Karpas-422 (cell line): Measurements from ENCODE around the gene USP15. TPM values are rescaled to one million over a fixed set of nuclear protein-coding genes. Genes with fewer than 3 reads are reported as not detected.

Source experiments
- DNase-seq: peaks from one replicate; pipeline ENCODE4 v3.0.0-alpha.2; 2015
- H2AFZ ChIP-seq: fragments of 200-600 bp; sonication (generic); 2 replicates; pipeline ENCODE4 v1.6.1; 2014; ENCODE audit warnings: antibody characterized with exemption, low read length, mixed read lengths
- H3K27ac ChIP-seq: fragments of 200-600 bp; sonication (generic); 2 replicates; pipeline ENCODE4 v1.5.1; 2014; ENCODE audit warnings: mild to moderate bottlenecking, low read length, moderate library complexity
- H3K27me3 ChIP-seq: fragments of 200-600 bp; sonication (generic); 2 replicates; pipeline ENCODE4 v1.6.1; 2014; ENCODE audit warnings: low read length, mixed read lengths
- H3K36me3 ChIP-seq: fragments of 200-600 bp; sonication (generic); 2 replicates; pipeline ENCODE4 v1.6.1; 2014; ENCODE audit warnings: low read length, mixed read lengths; ENCODE audit not compliant: insufficient read depth
- H3K4me1 ChIP-seq: fragments of 200-600 bp; sonication (generic); 2 replicates; pipeline ENCODE4 v1.6.1; 2014; ENCODE audit warnings: mild to moderate bottlenecking, low read length, mixed read lengths
- H3K4me2 ChIP-seq: fragments of 200-600 bp; sonication (generic); 2 replicates; pipeline ENCODE4 v1.6.1; 2014; ENCODE audit warnings: low read length, low read depth, mild to moderate bottlenecking; ENCODE audit not compliant: poor library complexity, severe bottlenecking
- H3K4me3 ChIP-seq: fragments of 200-600 bp; sonication (generic); 2 replicates; pipeline ENCODE4 v1.5.1; 2014; ENCODE audit warnings: mild to moderate bottlenecking, antibody characterized with exemption, low read length, mixed read lengths
- H3K79me2 ChIP-seq: fragments of 200-600 bp; sonication (generic); 2 replicates; pipeline ENCODE4 v1.6.1; 2014; ENCODE audit warnings: mild to moderate bottlenecking, low read length, mixed read lengths
- H3K9ac ChIP-seq: fragments of 200-600 bp; sonication (generic); 2 replicates; pipeline ENCODE4 v1.6.0; 2014; ENCODE audit warnings: low read length
- H3K9me2 ChIP-seq: fragments of 200-600 bp; sonication (generic), shearing (Covaris generic); replicated peaks from 2 replicates; pipeline ENCODE4 v1.6.0; 2014; ENCODE audit warnings: mild to moderate bottlenecking, low read length, moderate library complexity; ENCODE audit not compliant: insufficient read depth
- H3K9me3 ChIP-seq: fragments of 300-700, 200-600 bp; sonication (generic); 2 replicates; pipeline ENCODE4 v1.6.1; 2014; ENCODE audit warnings: low read length, mixed read lengths
- H4K20me1 ChIP-seq: fragments of 200-600 bp; sonication (generic); 2 replicates; pipeline ENCODE4 v1.6.1; 2014; ENCODE audit warnings: mild to moderate bottlenecking, antibody characterized with exemption, low read length, low read depth; ENCODE audit not compliant: insufficient read depth
- total RNA-seq: library from RNA; depleted of rRNA; stranded (reverse); fragments of >200 nt; shearing (Covaris generic); gene quantifications from 2 replicates; pipeline ENCODE4 v1.2.3, GENCODE V29; 2014; ENCODE audit warnings: low replicate concordance

USP15 gene
- total RNA-seq, 1 experiment from 2014 or later = 96.0 TPM

DNA sequence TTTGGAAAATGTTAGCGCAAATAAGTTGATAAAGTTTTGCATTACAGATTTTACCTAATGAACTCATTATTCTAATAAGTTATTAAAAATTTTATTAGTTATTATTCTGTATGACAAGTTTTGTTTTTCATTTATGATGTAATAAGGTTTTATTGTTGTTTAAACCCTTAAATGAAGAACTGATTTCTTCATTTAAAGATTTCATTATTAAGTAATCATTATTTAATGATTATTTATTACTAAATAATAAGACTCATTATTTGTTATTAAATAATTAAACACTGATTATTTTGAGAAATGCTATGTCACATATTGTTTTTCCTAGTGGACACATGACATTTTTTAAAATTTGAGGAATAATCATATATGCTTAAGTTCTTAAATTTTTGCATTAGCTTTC, 34.2 kb downstream of the USP15 start:
- no peaks in the 10 kb centered on the region for H3K27me3 ChIP-seq
- no peaks in the 10 kb centered on the region for H3K9me2 ChIP-seq
- H3K36me3 ChIP-seq = peaks cover 71% of the 10 kb centered on the region
- no peak overlapping the region for H3K9ac ChIP-seq
- H4K20me1 ChIP-seq = no peaks in the 10 kb centered on the region
- H2AFZ ChIP-seq = no peak overlapping the region
- peaks cover 98% of the 10 kb centered on the region for H3K79me2 ChIP-seq
- H3K4me3 ChIP-seq = no peak overlapping the region
- no peak for DNase-seq
- no peaks in the 10 kb centered on the region for H3K4me1 ChIP-seq
- H3K4me2 ChIP-seq = no peak overlapping the region
- no peak overlapping the region for H3K27ac ChIP-seq
- H3K9me3 ChIP-seq = peaks cover 7% of the 10 kb centered on the region; the same call in 1 of the 2 replicates

DNA sequence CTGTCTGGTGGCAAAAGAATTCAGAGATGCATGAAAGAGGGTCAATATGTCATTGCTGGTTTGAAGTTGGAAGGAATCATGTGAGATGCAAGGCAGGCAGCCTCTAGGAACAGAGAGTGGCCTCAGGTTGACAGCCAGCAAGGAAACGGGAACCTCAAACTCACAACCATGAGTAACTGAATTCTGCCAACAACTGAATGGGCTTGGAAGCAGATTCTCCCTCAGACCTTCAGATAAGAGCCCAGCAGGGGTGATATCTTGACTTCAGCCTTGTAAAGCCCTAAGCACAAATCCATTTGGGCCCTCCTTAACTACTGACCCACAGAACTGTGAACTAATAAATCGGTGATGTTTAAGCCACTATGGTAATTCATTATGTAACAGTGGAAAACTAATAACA, 35.8 kb downstream of the USP15 start:
- Histone ChIP-seq H3K9me2 (no peaks in the 10 kb centered on the region), H3K4me3 (no peak overlapping the region), H3K27ac (no peak overlapping the region), H3K79me2 (peaks cover 98% of the 10 kb centered on the region), H3K27me3 (no peaks in the 10 kb centered on the region), H3K9me3 (no peaks in the 10 kb centered on the region), H3K9ac (no peak overlapping the region), H3K4me2 (no peak overlapping the region), H4K20me1 (no peaks in the 10 kb centered on the region), H2AFZ (no peak overlapping the region), H3K4me1 (no peaks in the 10 kb centered on the region), H3K36me3 (peaks cover 78% of the 10 kb centered on the region)
- DNase-seq = no peak

DNA sequence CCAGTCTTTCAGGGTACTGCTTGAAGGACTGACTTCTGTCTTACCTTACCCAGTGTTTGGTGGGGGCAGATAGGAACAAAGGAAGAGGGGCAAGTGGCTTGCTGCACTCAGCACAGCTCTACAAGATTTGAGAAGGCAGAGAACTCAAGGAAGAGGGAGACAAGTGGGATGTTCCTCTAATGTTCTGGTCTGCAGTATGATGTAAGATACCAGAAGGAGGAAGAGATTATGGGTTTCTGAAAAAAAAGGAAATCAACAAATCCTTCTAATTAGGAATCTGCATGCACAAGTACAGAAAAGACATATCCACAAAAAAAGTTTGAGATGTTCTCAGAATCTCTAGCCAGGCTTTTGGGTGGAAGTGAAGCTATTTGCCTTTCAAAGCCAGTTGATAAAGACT, 37.1 kb downstream of the USP15 start:
- Histone ChIP-seq H3K9me2 (no peaks in the 10 kb centered on the region), H3K4me3 (no peak overlapping the region), H3K4me2 (no peak overlapping the region), H3K79me2 (peaks cover 98% of the 10 kb centered on the region), H3K27ac (no peak overlapping the region), H3K36me3 (peaks cover 82% of the 10 kb centered on the region), H3K9me3 (no peaks in the 10 kb centered on the region), H2AFZ (no peak overlapping the region), H3K27me3 (no peaks in the 10 kb centered on the region), H3K4me1 (no peaks in the 10 kb centered on the region), H3K9ac (no peak overlapping the region), H4K20me1 (no peaks in the 10 kb centered on the region)
- no peak for DNase-seq

DNA sequence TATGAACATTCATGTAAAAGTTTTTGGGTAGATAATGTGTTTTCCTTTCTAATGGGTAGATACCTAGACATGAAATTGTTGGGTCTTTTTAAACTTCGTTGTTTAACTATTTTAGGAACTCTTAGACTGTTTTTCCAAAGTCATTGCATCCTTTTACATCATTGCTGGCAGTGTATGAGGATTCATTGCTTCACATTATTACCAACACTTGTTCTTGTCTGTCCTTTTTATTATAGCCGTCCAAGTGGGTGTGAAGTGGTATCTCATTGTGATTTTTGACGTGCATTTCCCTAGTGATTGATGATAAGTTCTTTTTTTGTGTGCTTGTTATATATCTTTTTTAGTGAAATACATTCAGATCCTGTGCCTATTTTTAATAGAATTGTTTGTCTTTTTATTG, 39.4 kb downstream of the USP15 start:
- Histone ChIP-seq H3K4me3 (no peak overlapping the region), H3K79me2 (peaks cover 100% of the 10 kb centered on the region), H3K27ac (no peak overlapping the region), H3K4me2 (no peak overlapping the region), H3K9me2 (no peaks in the 10 kb centered on the region), H3K9me3 (no peaks in the 10 kb centered on the region), H4K20me1 (no peaks in the 10 kb centered on the region), H3K36me3 (peaks cover 89% of the 10 kb centered on the region), H3K4me1 (no peaks in the 10 kb centered on the region), H3K9ac (no peak overlapping the region), H3K27me3 (no peaks in the 10 kb centered on the region), H2AFZ (no peak overlapping the region)
- no peak for DNase-seq

DNA sequence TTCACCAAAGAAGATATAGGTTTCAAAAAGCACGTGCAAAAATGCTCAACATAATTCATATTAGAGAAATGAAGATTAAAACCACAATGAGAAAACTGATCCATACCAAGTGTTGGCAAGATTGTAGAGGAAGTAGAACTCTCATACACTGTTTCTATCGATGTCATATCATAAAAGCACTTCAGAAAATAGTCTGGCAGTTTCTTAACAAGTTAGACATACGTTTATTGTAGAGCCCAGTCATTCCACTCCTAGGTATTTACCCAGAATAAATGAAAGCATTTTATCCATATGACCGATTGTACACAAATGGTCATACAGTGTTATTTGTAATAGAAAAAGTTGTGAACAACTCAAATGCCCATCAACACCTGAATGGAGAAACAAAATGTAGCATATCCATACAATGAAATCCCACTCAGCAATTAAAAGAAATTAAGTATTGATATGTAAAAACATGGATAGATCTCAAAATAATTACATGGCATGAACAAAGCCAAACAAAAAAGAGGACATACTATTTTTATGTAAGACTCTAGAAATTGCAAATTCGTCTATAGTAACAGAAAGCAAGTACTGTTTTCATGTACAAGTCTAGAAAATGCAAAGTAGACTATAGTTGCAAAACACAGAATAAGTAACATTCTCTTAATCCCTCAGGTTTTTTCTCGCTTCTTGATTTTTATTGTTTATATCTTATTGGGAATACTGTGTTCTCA, 41.0 kb downstream of the USP15 start:
- no peak overlapping the region for H3K9ac ChIP-seq
- H3K9me3 ChIP-seq = no peaks in the 10 kb centered on the region
- H3K27ac ChIP-seq = no peak overlapping the region
- H3K4me2 ChIP-seq = no peak overlapping the region
- no peaks in the 10 kb centered on the region for H4K20me1 ChIP-seq
- H3K9me2 ChIP-seq = no peaks in the 10 kb centered on the region
- DNase-seq = no peak
- no peak overlapping the region for H2AFZ ChIP-seq
- H3K36me3 ChIP-seq = peaks cover 90% of the 10 kb centered on the region
- no peaks in the 10 kb centered on the region for H3K27me3 ChIP-seq
- H3K4me3 ChIP-seq = no peak overlapping the region
- no peaks in the 10 kb centered on the region for H3K4me1 ChIP-seq
- peaks cover 99% of the 10 kb centered on the region for H3K79me2 ChIP-seq

- Histone ChIP-seq H3K4me3 (no peak overlapping the region), H3K27ac (no peak overlapping the region), H3K79me2 (peaks cover 99% of the 10 kb centered on the region), H3K4me2 (no peak overlapping the region), H3K4me1 (no peaks in the 10 kb centered on the region), H3K9ac (no peak overlapping the region), H3K36me3 (peaks cover 90% of the 10 kb centered on the region), H4K20me1 (no peaks in the 10 kb centered on the region), H3K9me2 (no peaks in the 10 kb centered on the region), H3K27me3 (no peaks in the 10 kb centered on the region), H3K9me3 (no peaks in the 10 kb centered on the region), H2AFZ (no peak overlapping the region)
- no peak for DNase-seq
Measured at GRCh38 chr12:62301799-62302133, 41.6 kb downstream of the USP15 start.

GRCh38 chr12:62304560-62304959, 44.4 kb downstream of the USP15 start:
- Histone ChIP-seq H2AFZ (no peak overlapping the region), H3K4me3 (no peak overlapping the region), H3K36me3 (peaks cover 81% of the 10 kb centered on the region), H3K9me3 (no peaks in the 10 kb centered on the region), H4K20me1 (no peaks in the 10 kb centered on the region), H3K4me1 (no peaks in the 10 kb centered on the region), H3K9me2 (no peaks in the 10 kb centered on the region), H3K27ac (no peak overlapping the region), H3K27me3 (no peaks in the 10 kb centered on the region), H3K9ac (no peak overlapping the region), H3K4me2 (no peak overlapping the region), H3K79me2 (peaks cover 99% of the 10 kb centered on the region)
- DNase-seq = no peak

- Histone ChIP-seq H3K9me3 (no peaks in the 10 kb centered on the region), H3K4me2 (no peak overlapping the region), H3K36me3 (peaks cover 69% of the 10 kb centered on the region), H4K20me1 (no peaks in the 10 kb centered on the region), H3K9ac (no peak overlapping the region), H3K79me2 (peaks cover 99% of the 10 kb centered on the region), H3K9me2 (no peaks in the 10 kb centered on the region), H3K27ac (no peak overlapping the region), H3K27me3 (no peaks in the 10 kb centered on the region), H3K4me3 (no peak overlapping the region), H2AFZ (no peak overlapping the region), H3K4me1 (no peaks in the 10 kb centered on the region)
- no peak for DNase-seq
Measured at GRCh38 chr12:62305778-62306177, 45.6 kb downstream of the USP15 start.
